Stimulated activated CD8-positive, alpha-beta memory T cell treated with anti-CD3 and anti-CD28 coated beads, Interleukin-15, amount 100 ng/mL, for 4 hours (primary cell): ENCODE data around the gene TANGO2.

Source experiments
- DNase-seq, 2 donors: peaks; one replicate each; pipeline ENCODE4 v3.0.0-alpha.2; 2020; ENCODE audit warnings: low read depth in 2 of 2

TANGO2 gene

GRCh38 chr22:19996694-19997384 is 24.1 kb upstream of the TANGO2 start:
- DNase-seq: no peak

DNA sequence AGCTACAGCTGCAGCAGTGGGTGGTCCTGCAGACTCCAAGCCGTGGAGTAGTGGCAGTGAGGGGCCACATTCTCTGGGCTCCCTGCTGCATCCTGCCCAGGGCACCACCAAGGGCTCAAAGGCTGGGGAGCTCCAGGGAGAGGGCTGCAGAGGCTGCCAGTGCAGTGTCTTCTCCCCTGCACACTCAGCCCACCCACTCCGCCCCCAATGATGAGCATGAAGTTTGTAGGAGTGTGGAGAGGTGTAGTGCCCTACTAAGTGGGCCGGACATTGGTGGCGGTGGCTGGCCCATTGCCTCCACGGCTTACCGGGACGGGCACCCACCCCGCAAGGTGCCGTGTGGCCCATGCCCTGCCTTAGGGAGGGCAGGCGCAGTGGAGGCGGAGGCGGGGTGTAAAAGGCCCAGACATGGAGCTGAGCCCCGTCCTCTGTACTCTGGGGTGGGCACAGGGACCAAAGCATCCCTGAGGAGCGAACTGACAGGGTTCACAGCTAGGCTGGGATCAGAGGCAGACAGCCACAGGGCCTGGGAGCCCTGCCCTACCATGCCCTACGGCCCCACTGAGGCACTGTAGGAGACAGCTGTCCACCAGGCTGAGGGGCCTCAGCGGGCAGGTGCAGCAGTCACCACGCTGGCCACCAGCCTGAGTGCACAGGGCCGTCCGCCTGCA is 23.2 kb upstream of the TANGO2 start:
- DNase-seq: no peak

- DNase-seq: no peak
Measured at GRCh38 chr22:19998232-19998951, 22.5 kb upstream of the TANGO2 start.

GRCh38 chr22:19998991-19999820 is 21.7 kb upstream of the TANGO2 start:
- no peak for DNase-seq

DNA sequence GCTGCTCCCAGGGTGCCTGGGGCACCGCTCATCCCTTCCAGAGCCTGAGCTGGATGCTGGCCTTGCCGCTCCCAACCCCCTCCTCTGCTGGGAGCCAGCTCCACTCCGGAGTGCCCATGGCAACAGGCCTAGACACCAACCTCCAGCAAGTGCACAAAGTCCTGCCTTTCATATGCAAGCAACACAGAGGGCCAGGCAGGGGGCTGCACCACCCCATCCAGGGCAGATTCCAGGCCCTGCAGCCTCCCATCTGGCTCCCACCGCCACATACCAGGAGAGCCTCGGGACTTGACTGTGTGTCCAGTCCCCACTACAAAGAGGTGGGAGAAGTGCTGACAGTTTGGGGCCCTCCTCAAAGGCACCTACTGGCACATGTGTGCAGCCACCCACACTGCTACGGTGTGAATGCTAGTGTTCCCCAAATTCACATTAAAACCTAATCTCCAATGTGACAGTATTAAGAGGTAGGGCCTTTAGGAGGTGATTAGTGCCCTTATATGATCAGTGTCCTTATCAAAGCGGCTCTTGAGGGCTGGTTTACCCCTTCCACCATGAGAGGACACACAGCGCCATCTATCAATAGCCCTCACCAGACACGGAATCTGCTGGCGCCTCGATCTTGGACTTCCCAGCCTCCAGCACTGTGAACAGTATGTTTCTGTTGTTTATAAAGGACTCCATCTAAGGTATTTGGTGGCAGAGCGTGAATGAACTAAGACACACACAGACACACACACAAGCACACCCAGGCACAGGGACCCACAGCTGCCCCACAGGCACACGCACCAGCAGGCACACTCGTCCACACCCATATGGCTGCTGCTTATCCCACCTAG is 20.4 kb upstream of the TANGO2 start:
- DNase-seq: no peak

DNA sequence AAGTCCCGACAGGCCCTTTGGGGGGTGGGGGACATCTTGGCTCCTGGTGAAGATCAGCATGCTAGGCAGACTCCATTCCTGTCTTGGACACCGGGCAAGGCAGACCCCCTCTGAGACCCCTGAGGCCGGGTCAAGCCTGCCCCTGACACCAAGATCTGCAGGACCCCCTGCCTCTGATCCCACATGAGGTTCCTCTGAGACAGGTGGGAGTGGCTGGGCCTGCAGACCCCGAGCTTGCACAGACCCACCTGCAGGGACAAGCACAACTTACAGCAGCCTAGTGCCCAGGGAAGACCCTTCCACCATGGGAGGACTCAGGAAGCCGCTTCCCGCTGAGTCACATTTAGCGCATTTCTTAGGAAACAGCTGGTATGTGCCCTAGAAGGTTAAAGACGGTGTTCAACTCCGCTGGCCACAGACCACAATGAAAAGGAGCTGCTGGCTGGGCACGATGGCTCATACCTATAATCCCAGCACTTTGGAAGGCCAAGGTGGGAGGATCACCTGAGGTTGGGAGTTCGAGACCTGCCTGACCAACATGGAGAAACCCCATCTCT is 19.8 kb upstream of the TANGO2 start:
- no peak for DNase-seq

- no peak for DNase-seq
Measured at GRCh38 chr22:20002128-20002527, 18.8 kb upstream of the TANGO2 start.

DNA sequence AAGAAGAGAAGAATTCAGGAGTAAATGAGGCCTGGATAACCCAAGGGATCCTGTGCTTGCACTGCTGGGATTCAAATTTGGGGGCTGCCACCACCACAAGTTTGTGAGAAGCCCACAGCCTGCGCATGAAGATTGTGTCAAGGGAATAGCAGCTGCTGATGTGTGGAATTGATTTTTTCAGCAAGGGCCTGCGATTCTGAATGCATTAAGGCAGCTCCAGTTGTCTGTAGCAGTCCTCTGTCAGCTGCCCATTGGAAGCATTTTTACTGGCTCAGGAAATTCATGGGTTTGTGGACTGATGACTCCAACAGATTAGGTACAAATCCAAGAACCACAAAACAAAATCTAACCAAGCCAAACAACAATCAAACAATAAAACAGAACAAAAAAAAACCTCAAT is 18.3 kb upstream of the TANGO2 start:
- DNase-seq: no peak

GRCh38 chr22:20003304-20003703 is 17.6 kb upstream of the TANGO2 start:
- DNase-seq: no peak

DNA sequence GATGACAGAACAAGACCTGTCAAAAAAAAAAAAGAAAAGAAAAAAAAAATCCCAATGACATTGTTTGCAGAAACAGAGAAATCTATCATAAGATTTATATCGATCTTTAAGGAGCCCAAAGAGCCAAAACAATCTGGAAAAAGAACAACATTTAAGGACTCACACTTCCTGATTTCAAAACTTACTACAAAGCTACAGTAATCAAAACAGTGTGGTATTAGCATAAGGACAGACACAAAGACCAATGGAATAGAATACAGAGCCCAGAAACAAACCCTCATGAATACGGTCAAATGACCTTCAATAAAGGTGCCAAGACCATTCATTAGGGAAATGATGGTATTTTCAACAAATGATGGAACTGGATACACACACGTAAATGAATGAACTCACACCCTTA is 16.4 kb upstream of the TANGO2 start:
- no peak for DNase-seq

DNA sequence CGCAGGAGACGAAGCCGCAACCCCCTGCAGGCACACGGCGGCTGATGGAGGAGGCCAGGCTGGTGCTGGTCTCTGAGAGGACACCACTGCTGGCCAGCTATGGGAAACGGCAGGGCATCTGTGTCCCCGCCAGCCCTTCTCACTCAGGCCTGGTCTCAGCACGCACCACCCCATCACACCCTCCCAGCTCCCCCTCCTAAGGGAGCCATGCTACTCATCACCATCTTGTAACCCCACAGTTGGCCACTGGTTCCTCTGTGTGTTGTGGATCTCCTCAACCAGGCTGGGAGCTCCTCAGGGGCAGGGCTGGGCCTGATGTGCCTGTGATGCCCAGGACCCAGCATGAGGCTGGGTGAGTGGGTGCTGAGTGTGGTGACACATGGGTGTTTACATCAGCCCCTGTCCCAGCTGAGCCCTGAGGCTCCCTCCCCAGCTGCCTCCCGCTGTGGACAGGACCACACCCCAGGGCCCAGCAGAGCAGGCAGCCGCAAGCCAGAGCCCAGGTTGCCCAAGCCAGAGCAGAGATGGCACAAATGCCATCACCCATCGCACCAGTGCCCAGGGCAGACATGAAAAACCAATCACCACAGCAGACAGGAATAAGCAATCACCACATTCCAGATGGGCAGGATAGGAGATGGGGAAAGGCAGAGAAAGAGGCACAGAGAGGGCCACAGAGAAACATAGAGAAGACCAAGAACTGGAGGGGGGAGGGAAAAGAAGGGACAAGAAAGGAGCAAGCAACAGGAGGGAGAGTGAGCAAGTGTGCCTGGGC is 12.5 kb upstream of the TANGO2 start:
- no peak for DNase-seq

- DNase-seq: no peak
Measured at GRCh38 chr22:20009018-20009491, 11.9 kb upstream of the TANGO2 start.

DNA sequence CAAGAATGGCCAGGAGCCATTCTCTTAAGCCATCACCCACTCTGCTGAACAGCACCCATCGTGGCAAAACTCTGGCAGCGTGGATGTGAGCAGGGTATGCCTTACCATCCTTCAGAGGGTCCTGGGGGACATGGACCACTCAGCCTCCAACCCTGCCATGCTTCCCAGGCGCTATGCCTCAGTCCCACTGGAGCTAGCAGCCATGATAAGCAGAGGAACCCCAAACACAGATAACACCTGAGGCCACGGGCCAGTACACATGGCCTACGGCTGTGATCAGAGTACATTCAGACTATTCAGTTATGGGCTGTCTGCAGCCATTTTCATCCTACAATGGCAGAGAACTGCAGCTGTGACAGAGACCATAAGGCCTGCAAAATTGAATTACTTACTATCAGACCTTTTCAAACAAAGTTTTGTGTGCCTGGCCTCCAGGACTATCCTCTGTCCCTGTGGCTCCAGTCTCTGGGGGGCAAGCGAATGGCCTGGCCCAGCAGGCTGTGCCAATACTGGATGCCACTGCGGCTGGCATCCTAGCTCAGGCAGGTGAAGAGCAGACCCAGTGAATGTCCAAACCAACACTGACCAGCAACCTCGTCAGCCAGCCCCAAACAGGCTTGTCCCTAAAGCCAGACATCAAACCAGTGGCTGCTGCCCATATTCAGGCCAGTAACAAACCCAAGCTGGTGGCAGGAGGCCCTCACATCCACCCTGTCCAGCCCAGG is 11.2 kb upstream of the TANGO2 start:
- DNase-seq: no peak

- DNase-seq: no peak
Measured at GRCh38 chr22:20010307-20011122, 10.4 kb upstream of the TANGO2 start.

GRCh38 chr22:20011123-20011992 is 9.6 kb upstream of the TANGO2 start:
- no peak for DNase-seq

- DNase-seq: no peak
Measured at GRCh38 chr22:20011993-20012740, 8.7 kb upstream of the TANGO2 start.
